ENCODE results near the gene SLC36A4. TPM values are rescaled to one million over a fixed set of nuclear protein-coding genes. Genes with fewer than 3 reads are reported as not detected.
A peak's percentile ranks its signal among the peaks of the same experiment; 100 is the strongest.
"Not testable (repeated sequence)": the region's sequence is repeated elsewhere in the genome, so short reads cannot be mapped to it uniquely, and the experiment has no call there.

The SLC36A4 gene
- total and polyA plus RNA-seq, 2 of the 13 experiments (the other 11 are each of a cell fraction or from before 2014, with no cell fraction given) = 7.3 to 9.5 TPM

DNA sequence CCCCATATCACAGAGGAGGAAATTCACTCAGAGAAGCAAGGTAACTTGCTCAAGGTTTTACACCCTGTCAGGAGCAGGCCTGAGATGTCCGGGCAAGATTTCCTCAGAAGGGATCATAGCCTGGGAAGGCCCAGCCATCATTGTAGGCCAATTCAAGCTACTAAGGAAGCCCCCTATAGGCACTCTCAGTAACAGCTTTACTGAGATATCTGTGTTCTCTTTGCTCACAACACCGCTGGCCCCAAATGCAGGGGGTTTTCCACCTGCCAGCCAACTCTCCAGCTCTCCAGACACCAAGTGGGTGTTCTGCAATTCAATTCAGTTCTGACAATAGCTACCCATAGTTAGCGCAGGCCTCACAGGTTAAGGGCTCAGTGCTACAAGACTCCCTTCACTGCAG, 84.0 kb downstream of the SLC36A4 start:
- no peaks in the 10 kb centered on the region for H3K9me3 ChIP-seq (ENCODE audit: low read length)
- H3K79me2 ChIP-seq (ENCODE audit: insufficient read depth, low read length) = no peaks in the 10 kb centered on the region
- no peak overlapping the region for H3K4me3 ChIP-seq (replicated peaks in 1 of 3; ENCODE audit: insufficient read depth in 1 of 3, low read depth in 2 of 3, low read length in 3 of 3)
- DNase-seq (ENCODE audit: low spot score) (no peak), ATAC-seq (peak; percentile 48; the same call in 2 of the 3 replicates), FAIRE-seq (no peak)
- BruUV-seq (replicated peaks) = no TSS peak
- ChIA-PET CTCF (ENCODE audit: low intra/inter-chr PET ratio, low total read pairs) (no interaction called here), POLR2A (no interaction called here)
- no peaks in the 10 kb centered on the region for H3K36me3 ChIP-seq (replicated peaks in 1 of 2; ENCODE audit: control insufficient read depth in 1 of 2, insufficient read depth in 2 of 2, low read length in 2 of 2)
- intact Hi-C loops (cut with micrococcal nuclease; ENCODE audit: unreplicated experiment) (no loop called here), in situ Hi-C loops (cut with HindIII; ENCODE audit: extremely low pct_ligation_motif_present, low pct_unique_long_range_greater_than_20kb) (no loop called here)
- WGBS (ENCODE audit: low lambda C conversion rate) = 0% methylated on average over 1 of the region's 3 CpGs
- no peak overlapping the region for H3K27ac ChIP-seq (ENCODE audit: extremely low read length, insufficient read depth, low read length)
- no peak for TF ChIP-seq KLF15 (CRISPR knock-in tag; IDR thresholded peaks at IDR 0.05; ENCODE audit: borderline replicate concordance)
- TF ChIP-seq, protein P1, sequence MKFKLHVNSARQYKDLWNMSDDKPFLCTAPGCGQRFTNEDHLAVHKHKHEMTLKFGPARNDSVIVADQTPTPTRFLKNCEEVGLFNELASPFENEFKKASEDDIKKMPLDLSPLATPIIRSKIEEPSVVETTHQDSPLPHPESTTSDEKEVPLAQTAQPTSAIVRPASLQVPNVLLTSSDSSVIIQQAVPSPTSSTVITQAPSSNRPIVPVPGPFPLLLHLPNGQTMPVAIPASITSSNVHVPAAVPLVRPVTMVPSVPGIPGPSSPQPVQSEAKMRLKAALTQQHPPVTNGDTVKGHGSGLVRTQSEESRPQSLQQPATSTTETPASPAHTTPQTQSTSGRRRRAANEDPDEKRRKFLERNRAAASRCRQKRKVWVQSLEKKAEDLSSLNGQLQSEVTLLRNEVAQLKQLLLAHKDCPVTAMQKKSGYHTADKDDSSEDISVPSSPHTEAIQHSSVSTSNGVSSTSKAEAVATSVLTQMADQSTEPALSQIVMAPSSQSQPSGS (CRISPR knock-in tag; IDR thresholded peaks at IDR 0.05) = no peak
- H3K4me1 ChIP-seq (ENCODE audit: insufficient read depth, low read length) = no peaks in the 10 kb centered on the region
- no peak overlapping the region for H2AFZ ChIP-seq (ENCODE audit: low read length)
- H3K4me2 ChIP-seq (ENCODE audit: low read depth, low read length) = no peak overlapping the region
- H3K27me3 ChIP-seq (ENCODE audit: control insufficient read depth in 1 of 2, insufficient read depth in 2 of 2, low read length in 2 of 2) = no peaks in the 10 kb centered on the region; a peak in 1 of 5 replicates
- no peaks in the 10 kb centered on the region for H4K20me1 ChIP-seq (ENCODE audit: insufficient read depth, low read length)
- no peak overlapping the region for H3K9ac ChIP-seq (ENCODE audit: insufficient read depth, low read depth, low read length)

DNA sequence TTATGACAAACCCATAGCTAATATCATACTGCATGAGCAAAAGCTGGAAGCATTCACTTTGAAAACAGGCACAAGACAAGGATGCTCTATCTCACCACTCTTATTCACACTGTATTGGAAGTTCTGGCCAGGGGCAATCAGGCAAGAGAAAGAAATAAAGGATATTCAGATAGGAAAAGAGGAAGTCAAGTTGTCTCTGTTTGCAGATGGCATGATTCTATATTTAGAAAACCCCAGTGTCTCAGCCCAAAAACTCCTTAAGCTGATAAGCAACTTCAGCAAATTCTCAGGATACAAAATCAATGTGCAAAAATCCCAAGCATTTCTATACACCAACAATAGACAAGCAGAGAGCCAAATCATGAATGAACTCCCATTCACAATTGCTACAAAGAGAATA, 86.6 kb downstream of the SLC36A4 start:
- POLR2A ChIA-PET; H3K9ac ChIP-seq (ENCODE audit: insufficient read depth, low read depth, low read length); H3K27ac ChIP-seq (ENCODE audit: extremely low read length, insufficient read depth, low read length); H3K27me3 ChIP-seq (ENCODE audit: control insufficient read depth in 1 of 2, insufficient read depth in 2 of 2, low read length in 2 of 2); CTCF ChIA-PET (ENCODE audit: low intra/inter-chr PET ratio, low total read pairs); H3K36me3 ChIP-seq (replicated peaks in 1 of 2; ENCODE audit: control insufficient read depth in 1 of 2, insufficient read depth in 2 of 2, low read length in 2 of 2); FAIRE-seq; BruUV-seq (replicated peaks); H3K4me1 ChIP-seq (ENCODE audit: insufficient read depth, low read length); H2AFZ ChIP-seq (ENCODE audit: low read length); H3K79me2 ChIP-seq (ENCODE audit: insufficient read depth, low read length); H3K4me3 ChIP-seq (replicated peaks in 1 of 3; ENCODE audit: insufficient read depth in 1 of 3, low read depth in 2 of 3, low read length in 3 of 3); ATAC-seq; H3K9me3 ChIP-seq (ENCODE audit: low read length); H4K20me1 ChIP-seq (ENCODE audit: insufficient read depth, low read length); DNase-seq (ENCODE audit: low spot score); intact Hi-C loops (cut with micrococcal nuclease; ENCODE audit: unreplicated experiment); H3K4me2 ChIP-seq (ENCODE audit: low read depth, low read length); in situ Hi-C loops (cut with HindIII; ENCODE audit: extremely low pct_ligation_motif_present, low pct_unique_long_range_greater_than_20kb): not testable (repeated sequence)

All from HepG2 (cell line).